Hematopoietic multipotent progenitor cell treated with erythropoietin and hydrocortisone succinate and interleukin-3 and kit ligand, for 8 days (in vitro differentiated cells): ENCODE measurements around the gene GLUD1.
A peak's percentile ranks its signal among the peaks of the same experiment; 100 is the strongest.
"Not testable (repeated sequence)": the region's sequence is repeated elsewhere in the genome, so short reads cannot be mapped to it uniquely, and the experiment has no call there.

ENCODE experiments used
- DNase-seq: peaks from one replicate; pipeline ENCODE4 v3.0.0-alpha.2; 2015

GLUD1 gene

GRCh38 chr10:87089746-87090145, 4.9 kb downstream of the GLUD1 start:
- no peak for DNase-seq

DNA sequence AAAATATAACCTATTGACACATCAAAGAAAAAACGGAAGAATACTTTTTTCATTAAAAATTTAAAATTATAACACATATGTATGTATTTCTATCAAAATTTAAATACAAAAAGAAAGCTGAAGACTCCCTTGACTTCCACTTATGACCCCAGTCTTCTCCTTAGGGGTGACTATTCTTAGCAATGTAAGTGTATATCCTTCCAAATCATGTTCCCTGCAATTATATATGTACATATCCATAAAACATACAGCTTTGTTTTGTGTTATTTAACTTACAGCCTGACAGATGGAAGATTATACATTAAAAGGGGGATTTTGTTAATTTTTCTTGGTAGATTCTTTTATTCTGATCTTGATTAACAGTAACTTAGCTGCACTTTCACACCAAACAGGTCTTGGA, 9.1 kb downstream of the GLUD1 start:
- DNase-seq: no peak

GRCh38 chr10:87084291-87084782, 10.3 kb downstream of the GLUD1 start:
- not testable (repeated sequence) for DNase-seq

- not testable (repeated sequence) for DNase-seq
These were observed 10.9 kb downstream of the GLUD1 start for GRCh38 chr10:87083576-87084290.

- DNase-seq: not testable (repeated sequence)
These were observed 12.4 kb downstream of the GLUD1 start for GRCh38 chr10:87082219-87082618.

DNA sequence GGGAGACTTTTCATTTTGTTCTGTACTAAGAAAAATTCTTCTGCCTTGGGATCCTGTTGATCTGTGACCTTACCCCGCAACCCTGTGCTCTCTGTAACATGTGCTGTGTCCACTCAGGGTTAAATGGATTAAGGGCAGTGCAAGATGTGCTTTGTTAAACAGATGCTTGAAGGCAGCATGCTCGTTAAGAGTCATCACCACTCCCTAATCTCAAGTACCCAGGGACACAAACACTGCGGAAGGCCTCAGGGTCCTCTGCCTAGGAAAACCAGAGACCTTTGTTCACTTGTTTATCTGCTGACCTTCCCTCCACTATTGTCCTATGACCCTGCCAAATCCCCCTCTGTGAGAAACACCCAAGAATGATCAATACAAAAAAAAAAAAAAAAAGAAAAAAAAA, 13.1 kb downstream of the GLUD1 start:
- DNase-seq: not testable (repeated sequence)

DNA sequence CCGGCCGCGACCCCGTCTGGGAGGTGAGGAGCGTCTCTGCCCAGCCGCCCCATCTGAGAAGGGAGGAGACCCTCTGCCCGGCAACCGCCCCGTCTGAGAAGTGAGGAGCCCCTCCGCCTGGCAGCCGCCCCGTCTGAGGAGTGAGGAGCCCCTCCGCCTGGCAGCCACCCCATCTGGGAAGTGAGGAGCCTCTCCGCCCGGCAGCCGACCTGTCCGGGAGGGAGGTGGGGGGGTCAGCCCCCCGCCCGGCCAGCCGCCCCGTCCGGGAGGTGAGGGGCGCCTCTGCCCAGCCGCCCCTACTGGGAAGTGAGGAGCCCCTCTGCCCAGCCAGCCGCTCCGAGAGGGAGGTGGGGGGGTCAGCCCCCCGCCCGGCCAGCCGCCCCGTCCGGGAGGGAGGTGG, 14.0 kb downstream of the GLUD1 start:
- DNase-seq: not testable (repeated sequence)

DNA sequence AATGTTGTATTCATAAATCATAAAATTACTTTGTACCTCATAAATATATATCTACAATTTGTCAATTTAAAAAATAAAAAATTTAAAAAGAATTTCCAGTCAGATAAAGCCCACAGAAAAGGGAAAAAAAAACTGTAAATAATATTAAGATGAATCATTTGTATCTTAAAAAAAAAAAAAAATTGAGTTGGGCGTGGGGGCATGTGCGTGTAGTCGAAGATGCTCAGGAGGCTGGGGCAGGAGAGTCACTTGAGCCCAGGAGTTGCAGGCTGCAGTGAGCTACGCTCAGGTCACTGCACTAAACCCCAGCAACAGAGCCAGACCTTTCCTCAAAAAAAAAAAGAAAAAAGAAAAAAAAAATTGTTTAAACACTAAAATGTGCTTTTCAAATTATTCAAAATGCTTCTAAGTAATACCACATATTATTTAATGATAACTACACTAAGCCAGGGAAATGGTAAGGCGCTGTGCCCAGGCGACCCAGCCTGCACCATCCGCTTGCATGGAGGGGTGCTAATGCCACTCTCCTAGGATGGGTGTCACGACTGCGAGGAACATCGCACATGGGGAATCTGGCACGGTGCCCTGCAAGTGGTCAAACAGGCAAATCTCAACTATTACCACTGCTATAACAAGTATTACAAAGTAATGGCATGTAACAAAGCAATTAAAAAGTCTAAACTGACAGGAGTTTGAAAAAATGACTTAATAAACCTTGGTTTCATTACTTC, 15.4 kb downstream of the GLUD1 start:
- DNase-seq: no peak

DNA sequence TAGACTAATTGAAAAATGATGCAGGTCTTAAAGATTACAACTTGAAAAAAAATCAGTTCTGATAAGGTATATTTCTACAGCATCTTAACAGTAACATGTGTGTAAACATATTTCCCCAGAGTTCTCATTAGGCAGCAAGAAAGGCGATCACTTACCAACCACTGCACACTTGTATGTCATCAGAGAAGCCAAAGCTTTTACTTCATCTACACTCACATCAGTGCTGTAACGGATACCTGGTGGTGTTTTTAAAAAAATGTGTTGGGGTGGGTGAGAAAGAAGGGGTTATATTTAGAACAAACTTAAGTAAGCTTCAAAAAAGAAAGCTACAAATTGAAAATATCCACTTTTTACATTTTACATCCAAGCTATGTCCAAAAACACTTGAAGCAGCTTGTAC, 18.2 kb downstream of the GLUD1 start:
- not testable (repeated sequence) for DNase-seq

GRCh38 chr10:87072449-87072848, 22.2 kb downstream of the GLUD1 start:
- DNase-seq: no peak

DNA sequence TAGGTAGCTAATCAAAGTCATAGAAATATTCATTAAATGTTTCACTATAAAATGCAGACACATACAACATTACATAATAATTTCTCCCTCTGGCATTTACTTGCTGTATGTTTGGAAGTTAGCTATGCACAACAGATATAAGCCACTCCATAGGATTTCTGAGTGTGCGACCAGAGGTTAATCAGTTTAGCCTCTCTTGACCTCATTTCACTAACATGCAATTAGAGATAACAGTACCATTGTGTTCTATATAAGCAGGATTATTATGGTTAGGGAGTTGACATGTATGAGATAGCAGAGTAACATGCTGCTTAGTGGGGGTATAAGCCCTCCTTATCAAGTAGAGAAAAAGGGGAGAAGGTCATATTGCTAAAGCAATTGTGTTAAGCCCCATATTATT, 26.4 kb downstream of the GLUD1 start:
- DNase-seq: peak; percentile 14

DNA sequence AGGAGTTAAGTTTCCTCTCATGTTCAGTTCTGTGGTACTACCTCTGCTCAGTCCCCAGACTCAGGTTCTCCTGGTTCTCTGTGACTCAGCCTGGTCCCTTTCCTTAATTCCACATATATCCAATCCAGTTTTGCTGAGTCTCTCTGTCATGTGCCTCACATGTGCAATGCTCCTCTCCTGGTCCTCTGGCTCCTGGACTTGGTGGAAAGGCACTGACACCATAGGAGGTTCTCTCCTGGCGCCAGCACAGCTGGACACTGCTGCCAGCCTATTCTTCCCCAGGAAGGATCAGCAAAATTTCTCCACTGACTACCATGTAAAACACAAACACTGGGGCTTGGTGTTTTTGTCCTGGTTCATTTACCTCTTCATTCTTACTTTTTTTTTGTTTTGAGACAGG, 27.8 kb downstream of the GLUD1 start:
- no peak for DNase-seq

DNA sequence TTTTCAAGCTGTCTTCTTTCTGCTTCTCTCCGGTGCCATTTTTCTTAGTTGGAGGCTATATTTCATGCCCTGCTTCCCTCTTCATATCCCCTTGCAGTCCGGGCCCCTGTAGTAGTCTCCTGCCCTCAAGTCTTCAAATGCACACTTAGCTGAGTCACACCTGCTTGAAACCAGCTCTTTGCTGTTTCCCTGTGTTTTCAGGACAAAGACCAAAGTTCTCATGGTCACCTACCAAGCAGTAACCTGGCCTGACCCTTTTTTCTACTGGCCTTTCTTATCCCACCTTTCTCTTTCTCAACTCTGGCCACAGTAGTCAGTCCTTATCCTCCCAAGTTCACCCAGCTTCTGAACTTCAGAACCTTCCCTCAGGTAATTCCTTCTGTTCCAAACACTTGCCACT, 28.5 kb downstream of the GLUD1 start:
- no peak for DNase-seq

DNA sequence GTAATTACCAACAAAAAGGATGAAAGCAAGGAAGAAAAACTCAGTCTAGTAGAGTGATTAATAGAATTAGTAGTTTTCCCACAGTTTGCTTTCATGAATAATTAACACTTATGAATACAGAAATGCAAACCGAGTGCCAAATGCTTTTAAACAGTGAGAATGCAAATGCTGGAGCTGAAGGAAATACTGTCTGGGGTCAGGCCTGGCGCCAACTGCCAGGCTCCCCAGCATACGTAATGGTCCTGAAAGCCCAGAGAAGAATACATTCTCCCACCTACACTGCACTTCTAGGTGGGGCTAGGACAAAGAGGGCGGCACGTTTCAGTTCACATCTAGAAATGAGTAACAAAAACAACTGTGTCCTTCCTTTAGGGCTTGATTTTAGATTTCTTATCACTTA, 30.0 kb downstream of the GLUD1 start:
- no peak for DNase-seq

DNA sequence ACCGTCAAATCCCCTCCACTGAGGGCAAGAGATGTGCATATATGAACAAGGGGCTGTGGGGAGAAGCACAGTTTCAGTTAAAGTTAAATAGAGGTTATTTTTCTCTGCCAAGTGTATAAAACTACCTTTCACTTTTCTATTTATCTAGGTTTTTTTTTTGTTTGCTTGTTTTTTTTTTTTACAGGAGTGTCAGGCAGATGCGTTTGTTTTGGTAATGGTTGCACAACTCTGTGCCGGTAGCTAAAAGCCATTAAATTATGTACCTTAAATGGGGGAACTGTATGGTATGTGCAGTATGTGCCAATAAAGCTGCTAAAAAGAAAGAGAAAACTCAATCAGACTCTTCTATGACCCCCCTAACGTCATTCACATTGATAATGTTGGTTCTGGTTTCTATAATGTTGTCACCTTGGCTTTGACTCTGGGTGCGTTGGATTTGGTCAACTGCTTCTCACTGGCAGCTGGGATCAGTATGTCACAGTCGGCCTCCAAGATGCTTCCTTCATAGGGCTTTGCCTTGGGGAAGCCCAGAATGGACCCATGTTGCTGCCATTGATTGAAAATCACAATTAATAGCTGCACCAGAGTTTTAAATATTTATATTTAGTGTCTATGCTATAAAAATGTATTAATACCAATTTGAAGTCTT, 34.2 kb downstream of the GLUD1 start:
- DNase-seq: no peak

DNA sequence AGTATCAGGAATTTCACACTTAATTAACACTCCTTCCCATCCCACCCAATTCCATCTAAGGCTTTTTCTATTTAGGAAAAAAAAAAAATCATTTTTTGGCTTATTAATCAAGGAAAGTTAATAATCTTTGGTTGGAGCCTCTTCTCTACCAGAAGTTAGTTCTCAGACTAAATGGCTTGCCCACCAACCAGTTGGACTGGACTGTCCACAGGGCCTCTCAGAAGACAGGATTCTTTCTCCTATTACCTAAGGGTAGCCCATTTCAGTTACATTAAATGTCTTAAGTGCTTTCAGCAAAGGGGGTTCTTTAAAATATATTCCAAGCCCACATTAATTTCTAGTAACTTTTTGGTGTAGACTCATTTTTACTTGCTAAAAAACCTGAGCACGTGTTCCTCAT, 35.2 kb downstream of the GLUD1 start:
- no peak for DNase-seq

- DNase-seq: no peak
These were observed 36.5 kb downstream of the GLUD1 start for GRCh38 chr10:87058171-87058570.

GRCh38 chr10:87054373-87055295, 40.0 kb downstream of the GLUD1 start:
- no peak for DNase-seq

- no peak for DNase-seq
These were observed 41.0 kb downstream of the GLUD1 start for GRCh38 chr10:87053577-87054181.

GRCh38 chr10:87053111-87053510, 41.5 kb downstream of the GLUD1 start:
- peak; percentile 13 for DNase-seq

- no peak for DNase-seq
These were observed 49.2 kb downstream of the GLUD1 start for GRCh38 chr10:87045434-87045938.

- DNase-seq: not testable (repeated sequence)
These were observed 51.1 kb downstream of the GLUD1 start for GRCh38 chr10:87043579-87043978.
